ENCODE results near the gene LSM5.
"Not testable (repeated sequence)": the region's sequence is repeated elsewhere in the genome, so short reads cannot be mapped to it uniquely, and the experiment has no call there.

Gene LSM5

DNA sequence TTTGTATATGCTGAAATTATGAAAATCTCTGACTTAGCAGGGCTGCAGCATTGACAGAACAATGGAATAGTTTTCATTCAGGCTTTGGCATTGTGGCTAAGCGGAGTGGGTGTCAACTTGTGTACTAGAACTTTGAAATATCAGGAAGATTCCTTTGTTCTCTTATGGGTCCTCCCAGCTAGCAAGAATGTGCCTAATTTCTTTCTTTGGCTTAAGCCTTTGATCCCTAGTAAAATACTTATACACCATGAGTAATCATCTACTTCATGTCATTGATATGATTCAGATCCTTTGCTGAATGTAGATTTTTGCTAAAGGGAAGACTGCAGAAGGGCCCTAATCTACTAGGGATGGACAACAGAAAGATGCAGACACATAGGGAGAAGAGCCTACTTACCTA lies 11.3 kb upstream of the LSM5 start:
- no peak for DNase-seq

DNA sequence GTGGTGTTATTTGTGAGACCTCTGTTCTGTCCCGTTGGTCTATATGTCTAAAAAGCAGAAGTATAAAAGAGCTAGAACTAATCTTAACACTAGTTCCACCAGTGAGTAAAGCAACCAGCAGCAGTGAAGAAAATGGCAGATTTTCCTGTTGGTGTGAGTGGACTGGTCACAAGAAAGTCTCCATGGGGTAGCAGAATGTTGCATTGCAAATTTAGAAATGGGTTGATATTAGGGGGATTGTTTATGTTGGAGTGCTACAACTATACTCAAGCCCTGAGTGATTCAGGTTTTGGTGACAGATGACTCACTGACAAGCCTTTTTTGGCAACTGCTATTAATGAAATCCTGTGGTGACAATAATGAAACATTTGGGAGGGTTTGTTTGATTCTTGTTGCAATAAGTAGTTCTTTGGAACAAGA lies 10.8 kb upstream of the LSM5 start:
- no peak for DNase-seq

DNA sequence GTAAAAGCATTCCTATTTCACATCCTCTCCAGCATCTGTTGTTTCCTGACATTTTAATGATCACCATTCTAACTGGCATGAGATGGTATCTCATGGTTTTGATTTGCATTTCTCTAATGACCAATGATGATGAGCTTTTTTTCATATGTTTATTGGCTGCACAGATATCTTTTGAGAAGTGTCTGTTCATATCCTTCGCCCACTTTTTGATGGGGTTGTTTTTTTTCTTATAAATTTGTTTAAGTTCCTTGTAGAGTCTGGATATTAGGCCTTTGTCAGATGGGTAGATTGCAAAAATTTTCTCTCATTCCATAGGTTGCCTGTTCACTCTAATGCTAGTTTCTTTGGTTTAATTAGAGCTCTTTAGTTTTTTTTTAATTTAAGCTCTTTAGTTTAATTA lies 10.0 kb upstream of the LSM5 start:
- DNase-seq = not testable (repeated sequence)

DNA sequence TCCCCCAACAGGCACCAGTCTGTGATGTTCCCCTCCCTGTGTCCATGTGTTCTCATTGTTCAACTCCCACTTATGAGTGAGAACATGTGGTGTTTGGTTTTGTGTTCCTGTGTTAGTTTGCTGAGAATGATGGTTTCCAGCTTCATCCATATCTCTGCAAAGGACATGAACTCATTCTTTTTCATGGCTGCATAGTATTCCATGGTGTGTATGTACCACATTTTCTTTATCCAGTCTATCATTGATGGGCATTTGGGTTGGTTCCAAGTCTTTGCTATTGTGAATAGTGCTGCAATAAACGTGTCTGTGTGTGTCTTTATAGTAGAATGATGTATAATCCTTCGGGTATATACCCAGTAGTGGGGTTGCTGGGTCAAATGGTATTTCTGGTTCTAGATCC lies 9.6 kb upstream of the LSM5 start:
- DNase-seq = not testable (repeated sequence)

DNA sequence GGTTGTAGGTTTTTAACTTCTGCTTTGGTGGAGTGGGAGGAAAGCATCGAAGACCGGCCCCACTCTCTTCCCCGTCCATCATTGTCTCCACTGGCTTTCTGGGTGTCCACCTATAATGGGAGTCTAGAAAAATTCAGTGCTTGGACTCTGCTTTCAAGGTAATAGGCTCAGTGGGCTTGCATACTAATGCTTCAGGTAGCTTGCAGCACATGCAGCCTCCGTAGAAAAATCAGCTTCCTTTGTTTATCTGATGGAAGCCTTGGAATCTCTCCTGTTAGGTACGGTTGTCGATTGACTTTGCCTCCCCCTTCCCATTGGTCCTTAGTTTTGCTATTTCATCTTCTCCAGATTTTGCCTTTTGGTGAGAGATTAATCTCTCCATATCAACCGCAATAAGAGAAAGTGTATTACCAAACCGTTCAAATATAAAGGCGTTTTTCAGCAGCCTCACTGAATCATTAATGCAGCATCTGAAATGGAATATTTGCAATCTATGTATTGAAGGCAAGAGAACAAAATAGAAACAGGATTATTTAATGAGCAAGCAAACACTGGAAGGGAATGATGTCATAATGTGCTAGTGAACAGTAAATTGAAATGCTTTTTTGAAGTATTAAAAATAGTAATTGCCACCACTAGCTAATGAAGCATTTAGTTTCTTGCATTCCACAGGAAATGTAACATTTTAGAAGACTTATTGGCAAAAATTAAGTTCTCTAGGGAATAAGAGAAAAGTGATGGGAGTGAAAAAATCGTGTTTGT lies 6.1 kb upstream of the LSM5 start:
- DNase-seq = no peak

- DNase-seq = peak; percentile 95
Measured at GRCh38 chr7:32495298-32496051, 5.3 kb upstream of the LSM5 start, which contains the start of gene AVL9. Gene AVL9, plus strand, starts transcription at chr7:32495489. Its CDS starts 221 bp downstream, at chr7:32495710.

GRCh38 chr7:32494946-32495297 lies 4.7 kb upstream of the LSM5 start:
- no peak for DNase-seq

GRCh38 chr7:32489788-32490126 lies 423 bp downstream of the LSM5 start:
- DNase-seq = no peak

DNA sequence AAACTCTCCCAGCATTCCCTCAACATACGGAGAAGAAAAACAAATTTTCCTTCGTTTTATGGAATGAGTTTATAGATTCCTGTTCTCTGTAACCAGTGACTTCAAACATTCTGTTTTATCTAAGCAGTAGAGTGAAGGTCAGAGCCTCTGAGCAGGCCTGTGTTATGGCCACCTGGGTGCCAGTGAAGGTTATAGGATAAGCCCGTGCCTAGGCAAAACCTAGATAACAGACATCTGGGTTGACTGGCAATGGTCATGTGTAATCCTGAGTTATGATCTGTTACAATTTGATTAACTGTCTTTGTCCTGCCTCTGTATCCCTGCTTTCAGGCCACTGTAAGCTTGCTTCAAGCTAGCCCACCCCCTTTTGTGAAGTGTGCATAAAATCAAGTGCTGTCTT lies 8.3 kb downstream of the LSM5 start:
- no peak for DNase-seq

GRCh38 chr7:32481176-32481575 lies 9.0 kb downstream of the LSM5 start:
- DNase-seq = no peak

DNA sequence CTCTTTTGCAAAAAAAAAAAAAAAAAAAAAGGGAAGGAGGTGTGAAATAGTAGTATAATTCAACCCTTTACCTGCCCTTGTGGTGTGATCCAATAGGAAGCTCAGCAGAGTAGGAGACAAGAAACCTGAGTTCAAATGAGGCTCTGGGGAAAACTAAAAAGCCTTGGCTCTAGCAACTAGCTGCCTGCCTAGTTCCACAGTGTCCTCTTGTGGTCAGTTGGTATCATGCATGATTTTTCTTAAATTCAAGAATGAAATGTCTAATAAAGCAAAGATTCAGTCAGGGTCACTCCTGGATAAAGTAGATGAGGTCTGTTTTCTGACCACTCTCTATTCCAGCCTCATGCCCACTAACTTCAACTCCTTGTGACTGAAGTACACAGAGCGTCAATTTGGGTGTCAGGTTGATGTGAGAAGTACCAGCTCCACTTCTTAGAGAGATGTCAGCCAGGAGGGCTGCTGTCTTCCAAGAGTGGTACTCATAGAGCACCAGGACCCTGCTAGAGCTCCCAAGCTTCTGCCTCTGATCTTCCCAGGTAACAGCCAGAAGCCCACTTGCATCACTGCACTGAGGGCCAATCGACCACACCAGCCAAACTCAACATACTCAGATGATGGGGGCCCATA lies 10.5 kb downstream of the LSM5 start:
- DNase-seq = peak; percentile 21

DNA sequence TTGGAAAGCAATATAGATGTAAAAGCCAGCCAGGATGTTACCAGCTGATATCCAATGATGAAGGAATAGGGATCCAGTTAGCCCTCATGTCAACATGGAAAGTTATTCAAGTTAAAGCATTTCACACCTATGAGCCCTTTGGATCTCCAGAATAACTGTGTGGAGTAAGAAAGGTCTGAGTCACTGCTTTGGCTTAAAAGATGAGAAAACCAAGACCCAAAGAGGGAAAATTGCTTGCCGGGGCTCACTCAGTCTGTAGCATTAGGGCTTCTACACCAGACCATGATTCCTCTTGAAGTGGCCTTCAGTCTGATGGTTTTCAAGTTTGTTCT lies 12.6 kb downstream of the LSM5 start:
- DNase-seq = no peak

DNA sequence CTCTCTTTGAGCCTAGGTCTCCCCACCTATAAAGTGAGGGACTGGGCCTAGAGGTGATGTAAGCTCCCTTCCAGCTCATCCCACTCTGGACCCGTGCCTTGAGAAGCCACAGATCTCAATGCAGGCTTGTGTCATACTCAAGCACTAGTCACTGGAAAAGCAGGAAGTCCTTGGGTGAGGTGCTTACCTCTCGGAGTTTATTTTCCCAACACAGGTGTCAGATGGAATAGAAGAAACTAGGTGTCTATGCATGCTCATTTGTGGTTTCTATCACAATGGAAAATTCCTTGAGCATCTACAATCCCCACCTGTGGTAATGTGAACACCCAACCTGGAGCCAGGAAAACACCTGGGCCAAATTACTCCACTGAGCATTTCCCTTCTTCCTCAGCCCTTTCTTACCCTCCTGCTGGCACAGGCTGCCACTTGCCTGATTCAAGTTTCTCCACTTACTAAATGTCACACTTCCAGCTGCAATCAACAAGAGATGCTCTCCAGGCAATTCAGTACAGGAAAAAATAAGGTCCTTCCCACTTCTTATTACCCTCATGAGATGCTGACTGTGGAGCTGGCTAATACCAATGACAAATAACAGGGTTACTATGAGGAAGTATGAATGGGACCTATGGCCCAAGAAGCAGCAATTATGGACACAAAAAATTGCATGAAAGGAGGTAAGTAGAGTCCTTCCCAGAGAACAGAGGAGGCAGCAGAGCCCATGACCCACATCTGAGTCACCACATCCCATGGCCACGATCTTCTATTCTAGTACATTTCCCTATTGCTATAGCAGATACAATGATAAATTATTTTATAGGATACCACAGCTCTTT lies 13.1 kb downstream of the LSM5 start:
- no peak for DNase-seq

GRCh38 chr7:32474008-32474407 lies 16.2 kb downstream of the LSM5 start:
- no peak for DNase-seq

- no peak for DNase-seq
Measured at GRCh38 chr7:32472015-32472414, 18.2 kb downstream of the LSM5 start.

DNA sequence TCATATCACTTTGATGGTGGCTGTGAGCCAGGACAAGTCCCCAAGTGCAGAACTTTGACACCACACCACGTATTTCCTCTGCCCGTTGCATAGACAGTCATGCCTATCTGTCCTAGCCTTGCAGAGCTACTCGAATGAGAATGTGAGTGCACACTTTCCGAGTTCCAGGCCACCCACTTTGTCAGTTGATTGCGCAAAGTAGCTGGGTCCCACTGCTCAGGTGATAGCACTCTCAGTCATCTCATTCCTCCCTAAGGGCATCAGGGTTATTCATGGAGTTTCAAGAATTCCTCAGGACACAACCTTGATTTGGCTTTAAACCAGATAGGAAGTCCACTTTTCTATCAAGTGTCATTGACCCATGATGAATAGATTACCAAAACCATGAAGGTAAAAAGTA lies 19.3 kb downstream of the LSM5 start:
- no peak for DNase-seq

DNA sequence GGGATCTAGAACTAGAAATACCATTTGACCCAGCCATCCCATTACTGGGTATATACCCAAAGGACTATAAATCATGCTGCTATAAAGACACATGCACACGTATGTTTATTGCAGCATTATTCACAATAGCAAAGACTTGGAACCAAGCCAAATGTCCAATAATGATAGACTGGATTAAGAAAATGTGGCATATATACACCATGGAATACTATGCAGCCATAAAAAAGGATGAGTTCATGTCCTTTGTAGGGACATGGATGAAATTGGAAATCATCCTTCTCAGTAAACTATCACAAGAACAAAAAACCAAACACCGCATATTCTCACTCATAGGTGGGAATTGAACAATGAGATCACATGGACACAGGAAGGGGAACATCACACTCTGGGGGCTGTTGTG lies 20.2 kb downstream of the LSM5 start:
- not testable (repeated sequence) for DNase-seq

GRCh38 chr7:32464641-32465416 lies 25.4 kb downstream of the LSM5 start:
- not testable (repeated sequence) for DNase-seq

- no peak for DNase-seq
Measured at GRCh38 chr7:32462977-32463376, 27.2 kb downstream of the LSM5 start.

- no peak for DNase-seq
Measured at GRCh38 chr7:32462451-32462850, 27.7 kb downstream of the LSM5 start.

DNA sequence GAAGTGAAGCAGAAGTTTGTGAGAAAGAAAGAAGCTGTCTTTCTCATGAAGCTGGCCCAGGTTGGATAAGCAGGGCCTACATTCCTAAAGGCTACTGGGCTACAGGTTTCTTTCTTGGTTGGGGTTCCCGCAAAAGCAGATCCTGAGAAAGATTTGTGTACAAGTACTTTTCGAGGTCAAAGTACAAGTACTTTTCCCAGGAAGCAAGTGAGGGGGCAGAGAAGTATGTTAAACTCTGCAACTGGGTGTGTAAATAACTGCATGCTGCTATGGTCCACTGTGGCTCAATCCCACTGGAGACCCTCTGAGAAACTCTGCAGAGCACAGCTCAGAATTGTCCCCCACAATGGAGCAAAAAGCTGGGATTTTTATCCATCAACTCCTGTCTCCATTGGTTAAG lies 28.7 kb downstream of the LSM5 start:
- no peak for DNase-seq

GRCh38 chr7:32459788-32460187 lies 30.4 kb downstream of the LSM5 start:
- DNase-seq = no peak

GRCh38 chr7:32458025-32458424 lies 32.2 kb downstream of the LSM5 start:
- no peak for DNase-seq

Measured in GDM1 (cell line).